Measurements from ENCODE around the gene ZMYM2.

ZMYM2 gene

DNA sequence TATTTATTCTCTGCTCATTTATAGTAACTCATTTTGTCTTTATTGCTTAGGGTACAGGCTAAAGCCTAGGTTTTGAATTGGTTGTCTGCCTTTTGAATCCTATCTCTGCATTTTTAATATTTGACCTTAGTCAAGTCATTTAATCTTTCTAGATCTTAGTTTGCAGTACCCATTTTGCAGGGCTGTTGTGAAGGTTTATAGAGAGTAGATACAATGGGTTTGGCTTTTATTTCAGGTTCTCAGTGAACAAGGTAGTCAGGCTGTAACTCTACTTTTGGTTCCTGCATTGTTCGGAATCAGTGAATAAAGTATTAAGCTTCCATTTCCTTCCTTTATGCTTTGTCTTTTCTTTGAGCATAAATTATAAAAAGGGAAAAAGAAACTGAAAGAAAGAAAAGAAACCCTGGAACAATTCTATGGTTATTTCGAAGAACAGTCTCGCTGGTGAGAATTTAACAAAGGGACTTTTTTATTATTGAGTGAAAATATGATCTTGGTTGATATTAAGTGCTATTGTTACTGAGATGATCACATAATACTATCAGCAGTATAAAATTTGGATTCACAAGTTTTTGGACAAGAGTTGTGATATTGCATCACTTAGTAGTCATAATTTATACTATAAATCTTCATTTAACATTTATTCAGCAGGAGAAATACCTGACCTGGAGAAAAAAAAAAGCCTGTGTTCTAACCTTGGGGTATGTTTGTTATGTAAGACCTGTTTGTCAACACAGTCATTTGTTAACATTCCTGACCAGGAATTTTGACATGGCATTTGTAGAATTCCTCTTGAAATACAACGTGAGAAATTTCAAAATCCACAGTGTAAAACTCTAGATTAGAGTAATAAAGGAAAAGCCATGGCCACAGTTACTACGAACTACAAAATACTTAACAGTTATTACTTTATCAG, 91.3 kb downstream of the ZMYM2 start:
- DNase-seq: no peak

DNA sequence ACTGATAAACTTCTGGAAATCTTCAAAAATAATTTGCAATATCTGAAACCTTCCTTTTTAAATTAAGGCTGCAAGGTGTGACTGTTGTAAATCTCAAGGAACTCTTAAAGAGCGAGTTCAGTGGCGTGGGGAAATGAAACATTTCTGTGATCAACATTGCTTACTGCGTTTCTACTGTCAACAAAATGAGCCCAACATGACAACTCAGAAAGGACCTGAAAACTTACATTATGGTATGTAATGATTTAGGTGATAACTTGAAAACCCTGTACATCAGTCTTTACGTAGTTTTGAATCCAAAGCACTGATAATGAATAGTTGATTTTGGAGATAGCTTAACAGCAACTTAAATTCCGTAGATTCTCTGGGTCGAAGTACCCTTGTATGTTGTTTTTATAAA, 92.8 kb downstream of the ZMYM2 start:
- no peak for DNase-seq

GRCh38 chr13:20053016-20053415, 94.5 kb downstream of the ZMYM2 start:
- no peak for DNase-seq

DNA sequence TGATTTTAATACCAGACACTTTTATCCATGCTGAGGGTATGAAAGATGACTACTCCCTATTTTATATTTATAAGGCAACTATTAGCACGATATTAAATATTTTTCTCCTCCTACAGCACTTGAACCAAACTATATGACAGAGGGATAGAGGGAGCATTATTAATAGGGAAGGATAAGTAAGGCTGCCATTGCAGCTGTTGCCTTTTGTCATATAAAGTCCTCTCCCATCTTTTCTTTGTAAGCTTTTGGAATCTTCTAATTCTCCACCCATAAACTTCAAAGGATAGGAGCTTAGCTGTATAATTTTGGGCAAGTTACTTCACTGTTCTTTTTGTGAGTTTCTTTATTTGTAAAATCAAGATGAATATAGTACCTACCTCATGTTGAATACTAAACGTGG, 95.4 kb downstream of the ZMYM2 start:
- no peak for DNase-seq

- DNase-seq: no peak
Measured at GRCh38 chr13:20054586-20054985, 96.1 kb downstream of the ZMYM2 start.

- DNase-seq: no peak
Measured at GRCh38 chr13:20057214-20057613, 98.7 kb downstream of the ZMYM2 start.

DNA sequence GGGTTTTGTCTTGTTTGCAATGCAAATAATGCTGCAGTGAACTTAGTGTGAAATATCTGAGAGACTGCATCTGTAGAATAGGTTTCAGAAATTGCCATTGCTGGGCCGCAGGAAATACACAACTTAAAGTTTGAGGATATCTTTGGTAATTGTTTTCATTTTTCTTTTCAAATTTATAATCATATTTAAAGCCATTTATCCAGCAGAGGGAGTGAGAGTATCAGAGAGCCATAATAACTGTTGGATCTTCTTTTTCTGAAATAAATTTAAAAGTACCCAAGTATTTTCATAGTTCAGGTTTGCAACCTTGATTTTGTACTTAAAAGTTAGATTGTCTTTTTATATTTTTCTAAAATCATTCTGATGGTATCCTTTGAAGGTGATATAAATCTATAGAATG, 99.4 kb downstream of the ZMYM2 start:
- no peak for DNase-seq

DNA sequence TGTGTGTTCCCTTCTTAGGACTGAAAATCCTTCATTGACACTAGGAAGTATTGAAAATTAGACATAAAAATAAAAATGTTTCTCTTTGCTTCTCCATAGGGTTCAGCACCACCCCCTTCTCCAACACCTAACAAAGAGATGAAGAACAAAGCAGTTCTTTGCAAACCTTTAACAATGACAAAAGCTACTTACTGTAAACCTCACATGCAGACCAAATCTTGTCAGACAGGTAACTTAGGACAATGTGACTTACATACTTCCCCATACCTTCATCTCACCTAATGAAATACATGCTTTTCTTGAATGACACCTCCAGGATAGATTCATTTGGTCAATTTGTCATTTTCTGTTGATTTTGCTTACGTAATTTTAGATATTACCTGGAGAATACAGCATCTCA, 99.9 kb downstream of the ZMYM2 start:
- DNase-seq: no peak

DNA sequence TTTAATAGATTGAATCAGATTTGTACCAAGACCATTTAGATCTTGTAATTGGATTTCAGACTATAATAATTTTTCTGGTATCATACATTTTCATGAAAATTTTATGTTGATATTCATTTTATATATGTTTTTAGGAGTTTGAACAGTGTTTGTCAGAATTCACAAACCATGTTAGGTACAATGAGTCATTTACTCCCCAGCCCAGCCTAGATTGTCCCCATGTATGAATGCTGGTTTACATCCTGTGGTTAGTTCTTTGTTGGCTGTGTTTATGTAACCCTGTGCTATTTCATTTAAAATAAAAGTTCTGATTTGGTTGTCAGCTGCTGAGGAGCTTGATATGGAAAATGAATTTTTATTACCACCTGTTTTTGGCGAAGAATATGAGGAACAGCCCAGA, 105.6 kb downstream of the ZMYM2 start:
- DNase-seq: no peak

DNA sequence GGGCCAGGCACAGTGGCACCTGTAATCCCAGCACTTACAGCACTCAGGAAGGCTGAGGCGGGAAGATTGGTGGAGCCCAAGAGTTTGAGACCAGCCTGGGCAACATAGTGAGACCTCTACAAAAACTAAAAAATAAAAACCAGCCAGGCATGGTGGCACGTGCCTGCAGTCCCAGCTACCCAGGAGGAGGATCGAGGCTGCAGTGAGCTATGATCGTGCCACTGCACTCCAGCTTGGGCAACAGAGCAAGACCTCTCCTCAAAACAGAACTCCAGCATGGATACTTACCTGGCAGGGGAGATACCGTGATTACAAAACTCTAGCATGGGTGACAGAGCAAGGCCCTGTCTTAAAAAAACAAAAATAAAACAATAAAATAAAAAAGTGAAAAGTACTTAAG, 107.0 kb downstream of the ZMYM2 start:
- DNase-seq: no peak

- no peak for DNase-seq
Measured at GRCh38 chr13:20069956-20070355, 111.4 kb downstream of the ZMYM2 start.

DNA sequence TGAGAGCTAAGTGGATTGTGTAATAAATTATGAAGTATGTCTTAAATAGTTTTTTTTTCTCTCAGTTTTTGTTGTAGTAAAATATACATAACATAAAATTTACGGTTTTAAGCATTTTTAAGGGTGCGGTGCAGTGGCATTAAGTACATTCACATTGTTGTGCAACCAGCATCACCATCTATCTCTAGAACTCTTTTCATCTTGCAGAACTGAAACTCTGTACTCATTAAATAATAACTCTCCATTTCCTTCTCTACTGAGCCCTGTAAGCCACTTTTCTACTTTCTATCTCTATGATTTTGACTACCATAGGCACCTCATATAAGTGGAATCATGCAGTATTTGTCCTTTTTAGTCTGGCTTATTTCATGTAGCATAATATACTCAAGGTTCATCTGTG, 115.2 kb downstream of the ZMYM2 start:
- DNase-seq: no peak

- DNase-seq: no peak
Measured at GRCh38 chr13:20074966-20075365, 116.4 kb downstream of the ZMYM2 start.

- no peak for DNase-seq
Measured at GRCh38 chr13:20077086-20077485, 118.6 kb downstream of the ZMYM2 start.

DNA sequence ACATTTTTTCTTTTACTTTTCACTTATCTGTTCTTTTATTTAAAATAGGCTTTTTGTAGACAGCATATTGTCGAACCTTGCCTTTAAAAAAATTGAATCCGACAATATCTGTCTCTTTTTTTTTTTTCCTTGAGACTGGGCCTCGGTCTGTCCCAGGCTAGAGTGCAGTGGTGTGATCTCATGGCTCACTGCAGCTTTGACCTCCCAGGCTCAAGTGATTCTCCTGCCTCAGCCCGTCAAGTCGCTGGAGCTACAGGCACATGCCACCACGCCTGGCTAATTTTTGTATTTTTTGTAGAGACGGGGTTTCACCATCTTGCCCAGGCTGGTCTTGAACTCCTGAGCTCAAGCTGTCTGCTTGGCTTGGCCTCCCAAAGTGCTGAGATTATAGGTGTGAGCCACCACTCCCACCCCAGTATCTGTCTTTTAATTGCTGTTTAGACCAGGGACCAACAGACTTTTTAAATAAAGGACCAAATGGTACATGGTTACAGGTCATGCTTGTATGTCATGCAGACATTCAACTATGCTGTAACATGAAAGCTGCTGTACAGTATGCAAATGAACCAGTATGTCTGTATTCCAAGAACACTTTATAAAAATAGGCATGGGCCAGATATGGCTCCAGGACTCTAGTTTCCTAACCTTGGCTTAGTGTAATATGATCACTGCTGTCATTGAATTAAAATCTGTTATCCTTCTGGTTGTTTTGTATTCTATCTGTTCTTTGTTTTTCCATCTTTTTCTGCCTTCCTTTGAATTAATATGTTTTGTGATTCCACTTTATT, 122.0 kb downstream of the ZMYM2 start:
- no peak for DNase-seq

DNA sequence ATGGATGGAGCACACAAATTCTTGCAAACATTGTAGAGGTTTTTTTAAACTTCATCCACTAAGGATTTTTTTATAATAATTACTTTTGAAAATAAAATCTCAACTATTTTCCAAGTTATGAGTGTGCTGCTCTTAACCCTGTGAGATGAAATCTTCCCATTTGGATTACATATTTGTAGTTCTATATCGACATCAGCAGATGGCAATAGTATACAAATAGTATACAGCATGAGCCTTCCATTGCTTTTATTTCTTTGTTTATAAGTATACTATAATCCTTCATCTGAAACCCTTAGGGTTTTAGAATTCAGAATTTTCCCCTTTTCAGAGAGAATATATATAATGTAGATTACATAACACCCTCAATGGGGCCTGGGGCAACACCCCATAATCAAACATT, 131.8 kb downstream of the ZMYM2 start:
- DNase-seq: peak; percentile 5

- no peak for DNase-seq
Measured at GRCh38 chr13:20093951-20094350, 135.4 kb downstream of the ZMYM2 start.

DNA sequence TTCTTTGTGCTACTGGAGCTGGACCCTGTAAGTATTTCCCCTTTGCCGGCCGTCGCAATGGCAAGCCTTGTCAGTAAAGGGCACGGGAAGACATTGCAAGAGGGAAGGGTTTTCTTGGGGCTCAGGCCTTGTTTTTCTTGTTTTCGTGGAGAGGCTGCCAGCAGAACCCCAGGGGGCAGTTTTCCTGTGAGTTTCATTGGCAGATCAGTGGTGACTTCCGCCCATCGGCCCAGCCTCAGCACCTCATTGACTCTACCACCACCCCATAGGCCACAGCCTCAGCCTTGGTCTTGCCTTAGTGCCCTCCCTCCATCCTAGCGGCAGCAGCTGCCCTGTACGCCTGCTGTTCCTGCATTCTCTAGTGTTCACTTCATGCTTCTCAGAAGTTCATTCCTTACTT, 140.8 kb downstream of the ZMYM2 start:
- no peak for DNase-seq

- no peak for DNase-seq
Measured at GRCh38 chr13:20101467-20102316, 143.2 kb downstream of the ZMYM2 start.

DNA sequence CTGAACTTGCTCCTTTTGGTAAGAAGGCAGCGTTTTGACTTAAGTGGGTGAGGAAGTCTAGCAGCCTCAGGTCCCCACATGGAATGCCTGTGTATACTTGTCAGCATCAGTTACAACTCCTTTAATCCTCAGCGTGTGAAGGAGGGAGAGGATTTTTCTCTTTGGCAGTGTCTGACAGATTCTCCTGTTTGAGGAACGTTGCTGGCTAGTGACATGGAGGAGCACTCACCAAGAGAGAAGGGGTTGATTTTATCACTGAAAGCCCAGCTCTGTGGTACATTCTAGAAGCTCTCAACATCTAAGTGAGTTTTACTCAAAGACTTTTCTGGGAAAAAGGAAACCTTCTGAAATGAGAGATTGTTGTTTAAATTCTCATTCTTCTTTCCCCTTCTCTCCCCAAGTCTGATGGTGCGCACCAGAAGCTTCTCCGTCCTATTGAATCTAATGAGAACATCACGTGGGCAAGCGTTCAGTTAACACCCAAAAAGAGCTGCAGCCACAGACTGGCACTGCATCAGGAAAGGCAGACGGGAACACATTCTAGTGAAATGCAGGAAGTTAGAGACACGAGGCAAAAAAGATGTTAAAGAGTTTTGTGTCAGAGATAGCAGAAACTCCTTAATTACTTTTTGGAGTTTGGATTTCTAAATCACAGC, 144.1 kb downstream of the ZMYM2 start:
- DNase-seq: no peak

- no peak for DNase-seq
Measured at GRCh38 chr13:20105161-20105689, 146.7 kb downstream of the ZMYM2 start.

DNA sequence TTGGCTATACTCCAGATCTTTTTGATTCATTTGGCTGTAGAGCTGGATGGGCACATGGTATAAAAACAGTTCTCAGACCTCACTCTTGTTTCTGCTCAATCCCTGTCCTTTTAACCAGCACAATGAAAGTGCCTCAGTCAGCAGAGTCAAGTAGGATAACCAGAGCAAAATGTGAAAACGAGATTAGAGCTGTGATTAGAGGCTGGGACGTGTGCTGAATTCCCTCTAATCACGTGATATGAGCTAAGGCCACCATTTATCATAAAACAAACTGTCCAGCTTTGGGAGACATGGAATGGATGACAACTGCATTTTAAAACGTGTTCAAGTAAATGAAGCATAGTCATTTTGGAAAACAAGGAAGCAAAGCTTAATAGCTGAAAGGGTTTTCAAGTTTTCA, 148.2 kb downstream of the ZMYM2 start:
- no peak for DNase-seq
